ENCODE data around the gene CDH23. TPM values are rescaled to one million over a fixed set of nuclear protein-coding genes. Genes with fewer than 3 reads are reported as not detected.

CDH23 gene
- total RNA-seq, 1 donor: 0.36 TPM

GRCh38 chr10:71678057-71678805, 281.5 kb downstream of the CDH23 start:
- H3K36me3 ChIP-seq (ENCODE audit: insufficient read depth, low read length): no peaks in the 10 kb centered on the region
- H3K79me2 ChIP-seq (ENCODE audit: insufficient read depth, low read length): no peaks in the 10 kb centered on the region
- H3K27me3 ChIP-seq (ENCODE audit: insufficient read depth, low read length): peaks cover 20% of the 10 kb centered on the region
- H2AFZ ChIP-seq (ENCODE audit: low read length): no peak overlapping the region
- no peaks in the 10 kb centered on the region for H4K20me1 ChIP-seq (ENCODE audit: insufficient read depth, low read length)
- H3K27ac ChIP-seq (ENCODE audit: low read depth, low read length): no peak overlapping the region
- no peaks in the 10 kb centered on the region for H3K4me1 ChIP-seq (ENCODE audit: insufficient read depth, low read length)
- DNase-seq (ENCODE audit: insufficient read length, low spot score, missing footprints): no peak
- no peak overlapping the region for H3K4me3 ChIP-seq (ENCODE audit: insufficient read depth, low read length)
- TF ChIP-seq CTCF (IDR thresholded peaks at IDR 0.05; ENCODE audit: extremely low read depth, low read depth, low read length): no peak
- no peak overlapping the region for H3K4me2 ChIP-seq (ENCODE audit: insufficient read depth, low read length)
- H3K9me3 ChIP-seq (ENCODE audit: low read depth, low read length): no peaks in the 10 kb centered on the region

GRCh38 chr10:71679425-71679824, 282.7 kb downstream of the CDH23 start:
- Histone ChIP-seq H3K36me3 (ENCODE audit: insufficient read depth, low read length) (no peaks in the 10 kb centered on the region), H2AFZ (ENCODE audit: low read length) (no peak overlapping the region), H3K4me2 (ENCODE audit: insufficient read depth, low read length) (no peak overlapping the region), H3K4me3 (ENCODE audit: insufficient read depth, low read length) (no peak overlapping the region), H3K4me1 (ENCODE audit: insufficient read depth, low read length) (no peaks in the 10 kb centered on the region), H3K79me2 (ENCODE audit: insufficient read depth, low read length) (no peaks in the 10 kb centered on the region), H3K27me3 (ENCODE audit: insufficient read depth, low read length) (peaks cover 20% of the 10 kb centered on the region), H3K9me3 (ENCODE audit: low read depth, low read length) (no peaks in the 10 kb centered on the region), H3K27ac (ENCODE audit: low read depth, low read length) (no peak overlapping the region), H4K20me1 (ENCODE audit: insufficient read depth, low read length) (no peaks in the 10 kb centered on the region)
- no peak for DNase-seq (ENCODE audit: insufficient read length, low spot score, missing footprints)
- no peak for TF ChIP-seq CTCF (IDR thresholded peaks at IDR 0.05; ENCODE audit: extremely low read depth, low read depth, low read length)

- Histone ChIP-seq H4K20me1 (ENCODE audit: insufficient read depth, low read length) (no peaks in the 10 kb centered on the region), H3K4me2 (ENCODE audit: insufficient read depth, low read length) (no peak overlapping the region), H3K4me3 (ENCODE audit: insufficient read depth, low read length) (no peak overlapping the region), H2AFZ (ENCODE audit: low read length) (no peak overlapping the region), H3K79me2 (ENCODE audit: insufficient read depth, low read length) (no peaks in the 10 kb centered on the region), H3K27me3 (ENCODE audit: insufficient read depth, low read length) (peaks cover 20% of the 10 kb centered on the region), H3K27ac (ENCODE audit: low read depth, low read length) (no peak overlapping the region), H3K9me3 (ENCODE audit: low read depth, low read length) (no peaks in the 10 kb centered on the region), H3K36me3 (ENCODE audit: insufficient read depth, low read length) (no peaks in the 10 kb centered on the region), H3K4me1 (ENCODE audit: insufficient read depth, low read length) (no peaks in the 10 kb centered on the region)
- DNase-seq (ENCODE audit: insufficient read length, low spot score, missing footprints): no peak
- no peak for TF ChIP-seq CTCF (IDR thresholded peaks at IDR 0.05; ENCODE audit: extremely low read depth, low read depth, low read length)
These were observed 285.3 kb downstream of the CDH23 start for GRCh38 chr10:71681977-71682376.

GRCh38 chr10:71683301-71683700, 286.6 kb downstream of the CDH23 start:
- Histone ChIP-seq H3K4me2 (ENCODE audit: insufficient read depth, low read length) (no peak overlapping the region), H3K27me3 (ENCODE audit: insufficient read depth, low read length) (peaks cover 20% of the 10 kb centered on the region), H3K36me3 (ENCODE audit: insufficient read depth, low read length) (no peaks in the 10 kb centered on the region), H3K9me3 (ENCODE audit: low read depth, low read length) (no peaks in the 10 kb centered on the region), H3K4me3 (ENCODE audit: insufficient read depth, low read length) (no peak overlapping the region), H3K79me2 (ENCODE audit: insufficient read depth, low read length) (no peaks in the 10 kb centered on the region), H2AFZ (ENCODE audit: low read length) (no peak overlapping the region), H3K27ac (ENCODE audit: low read depth, low read length) (no peak overlapping the region), H3K4me1 (ENCODE audit: insufficient read depth, low read length) (no peaks in the 10 kb centered on the region), H4K20me1 (ENCODE audit: insufficient read depth, low read length) (no peaks in the 10 kb centered on the region)
- no peak for TF ChIP-seq CTCF (IDR thresholded peaks at IDR 0.05; ENCODE audit: extremely low read depth, low read depth, low read length)
- no peak for DNase-seq (ENCODE audit: insufficient read length, low spot score, missing footprints)
